Trophoblast cell (in vitro differentiated cells and primary cell): Measurements from ENCODE around the gene COL4A1.

ENCODE experiments used
- DNase-seq, 2 donors: peaks; one replicate each; pipeline ENCODE4 v3.0.0-alpha.2; 2016
- H2AFZ ChIP-seq: 2 replicates; pipeline ENCODE4 v1.6.1; 2013; ENCODE audit warnings: low read length, moderate library complexity, mild to moderate bottlenecking; ENCODE audit not compliant: insufficient read depth, poor library complexity
- H2AK5ac ChIP-seq: 2 replicates; pipeline ENCODE4 v1.6.1; 2013; ENCODE audit warnings: mild to moderate bottlenecking, low read length
- H2BK120ac ChIP-seq: 2 replicates; pipeline ENCODE4 v1.6.1; 2013; ENCODE audit warnings: low read length, mild to moderate bottlenecking, moderate library complexity; ENCODE audit not compliant: insufficient read depth, poor library complexity
- H2BK12ac ChIP-seq: 2 replicates; pipeline ENCODE4 v1.6.1; 2013; ENCODE audit warnings: mild to moderate bottlenecking, low read length, moderate library complexity
- H2BK5ac ChIP-seq: 2 replicates; pipeline ENCODE4 v1.6.1; 2013; ENCODE audit warnings: low read length, low read depth, moderate library complexity, mild to moderate bottlenecking; ENCODE audit not compliant: poor library complexity
- H3K14ac ChIP-seq: 2 replicates; pipeline ENCODE4 v1.6.1; 2013; ENCODE audit warnings: mild to moderate bottlenecking, low read length
- H3K18ac ChIP-seq: 2 replicates; pipeline ENCODE4 v1.6.1; 2013; ENCODE audit warnings: mild to moderate bottlenecking, low read length
- H3K23ac ChIP-seq: 2 replicates; pipeline ENCODE4 v1.6.1; 2013; ENCODE audit warnings: low read length
- H3K27ac ChIP-seq: 2 replicates; pipeline ENCODE4 v1.5.1; 2013; ENCODE audit warnings: low read depth, mild to moderate bottlenecking, inconsistent platforms, low read length, moderate library complexity
- H3K27me3 ChIP-seq: 2 replicates; pipeline ENCODE4 v1.6.1; 2013; ENCODE audit warnings: inconsistent platforms, mild to moderate bottlenecking, low read length, moderate library complexity; ENCODE audit not compliant: insufficient read depth
- H3K36me3 ChIP-seq, 2 experiments: 1 replicate in 1 of 2; 2 replicates in 1 of 2; pipeline ENCODE4 v1.6.1; 2013; ENCODE audit warnings: low read length in 2 of 2, mild to moderate bottlenecking in 2 of 2, moderate library complexity in 1 of 2; ENCODE audit not compliant: insufficient read depth in 2 of 2, control insufficient read depth in 1 of 2
- H3K4ac ChIP-seq: 2 replicates; pipeline ENCODE4 v1.6.1; 2013; ENCODE audit warnings: low read depth, mild to moderate bottlenecking, low read length, moderate library complexity
- H3K4me1 ChIP-seq, 2 experiments: 1 replicate in 1 of 2; 2 replicates in 1 of 2; pipeline ENCODE4 v1.6.1; 2013; ENCODE audit warnings: low read length in 2 of 2, mild to moderate bottlenecking in 2 of 2, moderate library complexity in 1 of 2; ENCODE audit not compliant: insufficient read depth in 2 of 2, control insufficient read depth in 1 of 2
- H3K4me2 ChIP-seq: 2 replicates; pipeline ENCODE4 v1.6.1; 2013; ENCODE audit warnings: inconsistent platforms, mild to moderate bottlenecking, low read length, moderate library complexity
- H3K4me3 ChIP-seq: 2 replicates; pipeline ENCODE4 v1.5.1; 2013; ENCODE audit warnings: mild to moderate bottlenecking, low read depth, low read length, inconsistent platforms
- H3K79me1 ChIP-seq: one replicate; pipeline ENCODE4 v1.6.1; 2013; ENCODE audit warnings: low read length
- H3K79me2 ChIP-seq: 2 replicates; pipeline ENCODE4 v1.6.1; 2013; ENCODE audit warnings: low read length, mild to moderate bottlenecking; ENCODE audit not compliant: control insufficient read depth, insufficient read depth, poor library complexity
- H3K9ac ChIP-seq: 2 replicates; pipeline ENCODE4 v1.6.1; 2013; ENCODE audit warnings: mild to moderate bottlenecking, low read length
- H3K9me3 ChIP-seq: 2 replicates; pipeline ENCODE4 v1.6.1; 2013; ENCODE audit warnings: low read depth, mild to moderate bottlenecking, control low read depth, inconsistent platforms, low read length; ENCODE audit not compliant: insufficient read depth
- H4K12ac ChIP-seq: 2 replicates; pipeline ENCODE4 v1.6.1; 2013; ENCODE audit warnings: low read depth, mild to moderate bottlenecking, low read length, moderate library complexity
- H4K8ac ChIP-seq: 2 replicates; pipeline ENCODE4 v1.6.1; 2013; ENCODE audit warnings: low read depth, mild to moderate bottlenecking, low read length, moderate library complexity
- H4K91ac ChIP-seq: one replicate; pipeline ENCODE4 v1.6.1; 2013; ENCODE audit warnings: low read depth, mild to moderate bottlenecking, low read length, moderate library complexity
- WGBS: extraction: QIAGEN DNeasy Blood & Tissue Kit; methylation state at CpG from one replicate; pipeline ENCODE4 v1.1.7; 2013; ENCODE audit warnings: missing lambda C conversion rate; ENCODE audit not compliant: insufficient read length, insufficient coverage; ENCODE audit errors: extremely low coverage; 5-methylcytosine and 5-hydroxymethylcytosine counted together

Gene COL4A1

GRCh38 chr13:110261166-110262081 is 45.5 kb downstream of the COL4A1 start:
- no peak for DNase-seq
- no peak overlapping the region for H3K14ac ChIP-seq

GRCh38 chr13:110259651-110260050 is 47.3 kb downstream of the COL4A1 start:
- WGBS: no CpG with 5 or more reads among the region's 6 CpGs
- H4K91ac ChIP-seq: no peak overlapping the region
- no peak for DNase-seq
- H3K36me3 ChIP-seq: peaks cover 3 to 8% of the 10 kb centered on the region in 2 experiments
- H2AK5ac ChIP-seq: no peak overlapping the region
- H3K79me1 ChIP-seq: peaks cover 6% of the 10 kb centered on the region
- no peak overlapping the region for H3K23ac ChIP-seq
- H3K9ac ChIP-seq: no peak overlapping the region
- no peak overlapping the region for H2AFZ ChIP-seq
- H3K4me1 ChIP-seq: peaks cover 18 to 27% of the 10 kb centered on the region in 2 experiments
- no peaks in the 10 kb centered on the region for H3K27me3 ChIP-seq
- H2BK5ac ChIP-seq: no peak overlapping the region
- H4K8ac ChIP-seq: no peak overlapping the region
- no peak overlapping the region for H3K18ac ChIP-seq
- no peak overlapping the region for H3K4me2 ChIP-seq
- no peak overlapping the region for H2BK120ac ChIP-seq
- no peak overlapping the region for H3K27ac ChIP-seq
- no peak overlapping the region for H3K4ac ChIP-seq
- H3K4me3 ChIP-seq: no peak overlapping the region
- no peaks in the 10 kb centered on the region for H3K9me3 ChIP-seq
- no peak overlapping the region for H2BK12ac ChIP-seq
- H3K79me2 ChIP-seq: peaks cover 2% of the 10 kb centered on the region
- H3K14ac ChIP-seq: no peak overlapping the region
- no peak overlapping the region for H4K12ac ChIP-seq

More at GRCh38 chr13:110261166-110262081, 45.5 kb downstream of the COL4A1 start:
- Histone ChIP-seq H3K4me3 (no peak overlapping the region), H2AFZ (no peak overlapping the region), H3K4me2 (no peak overlapping the region), H3K79me1 (peaks cover 2% of the 10 kb centered on the region), H2BK120ac (no peak overlapping the region), H4K12ac (no peak overlapping the region), H4K91ac (no peak overlapping the region), H3K9me3 (no peaks in the 10 kb centered on the region), H2BK12ac (no peak overlapping the region), H3K4ac (no peak overlapping the region), H3K27ac (no peak overlapping the region), H3K36me3 (peaks cover 14 to 17% of the 10 kb centered on the region in 2 experiments), H4K8ac (no peak overlapping the region), H3K4me1 (peaks cover 25 to 36% of the 10 kb centered on the region in 2 experiments), H3K27me3 (no peaks in the 10 kb centered on the region), H3K18ac (peak overlapping the region; percentile 19), H2BK5ac (no peak overlapping the region), H3K23ac (no peak overlapping the region), H3K9ac (no peak overlapping the region), H2AK5ac (peak overlapping the region; percentile 5), H3K79me2 (peaks cover 6% of the 10 kb centered on the region)
- no CpG with 5 or more reads among the region's 19 CpGs for WGBS

- Histone ChIP-seq H3K9ac (no peak overlapping the region), H3K36me3 (peaks cover 3 to 7% of the 10 kb centered on the region in 2 experiments), H3K4me2 (no peak overlapping the region), H2BK120ac (no peak overlapping the region), H3K4ac (no peak overlapping the region), H3K79me1 (peaks cover 8% of the 10 kb centered on the region), H2BK5ac (no peak overlapping the region), H2AFZ (no peak overlapping the region), H3K79me2 (peaks cover 2% of the 10 kb centered on the region), H3K23ac (no peak overlapping the region), H2AK5ac (no peak overlapping the region), H2BK12ac (no peak overlapping the region), H3K27ac (no peak overlapping the region), H4K12ac (no peak overlapping the region), H3K4me1 (peaks cover 17 to 29% of the 10 kb centered on the region in 2 experiments), H3K27me3 (no peaks in the 10 kb centered on the region), H4K91ac (no peak overlapping the region), H3K18ac (no peak overlapping the region), H4K8ac (no peak overlapping the region), H3K14ac (no peak overlapping the region), H3K9me3 (no peaks in the 10 kb centered on the region), H3K4me3 (no peak overlapping the region)
- no peak for DNase-seq
- WGBS: no CpG with 5 or more reads among the region's 12 CpGs
These were observed 47.9 kb downstream of the COL4A1 start for GRCh38 chr13:110258876-110259631.

- H3K9me3 ChIP-seq: no peaks in the 10 kb centered on the region
- H3K4me3 ChIP-seq: no peak overlapping the region
- H3K79me1 ChIP-seq: peaks cover 10% of the 10 kb centered on the region
- no peak overlapping the region for H4K12ac ChIP-seq
- DNase-seq: no peak
- no peak overlapping the region for H2AK5ac ChIP-seq
- peaks cover 11 to 21% of the 10 kb centered on the region in 2 experiments for H3K4me1 ChIP-seq
- no peak overlapping the region for H2AFZ ChIP-seq
- peaks cover 3 to 7% of the 10 kb centered on the region in 2 experiments for H3K36me3 ChIP-seq
- no peak overlapping the region for H2BK120ac ChIP-seq
- H3K27ac ChIP-seq: no peak overlapping the region
- no peak overlapping the region for H2BK5ac ChIP-seq
- H3K23ac ChIP-seq: no peak overlapping the region
- no CpG with 5 or more reads among the region's 3 CpGs for WGBS
- peaks cover 2% of the 10 kb centered on the region for H3K79me2 ChIP-seq
- no peak overlapping the region for H4K91ac ChIP-seq
- no peak overlapping the region for H3K18ac ChIP-seq
- no peak overlapping the region for H4K8ac ChIP-seq
- no peaks in the 10 kb centered on the region for H3K27me3 ChIP-seq
- no peak overlapping the region for H2BK12ac ChIP-seq
- H3K14ac ChIP-seq: no peak overlapping the region
- no peak overlapping the region for H3K4me2 ChIP-seq
- H3K9ac ChIP-seq: no peak overlapping the region
- no peak overlapping the region for H3K4ac ChIP-seq
These were observed 49.5 kb downstream of the COL4A1 start for GRCh38 chr13:110257408-110257807.
